Adrenal gland (tissue), 12 donors: ENCODE measurements around the gene AREL1. TPM values are rescaled to one million over a fixed set of nuclear protein-coding genes. Genes with fewer than 3 reads are reported as not detected.

ENCODE experiments used
- DNase-seq, 7 donors: peaks; one replicate each; pipeline ENCODE4 v3.0.0-alpha.2; 2019 to 2020
- H3K27ac ChIP-seq, 5 donors: fragments of 200-600 bp; sonication (generic) in 4 of 5; 1 replicate in 3 of 5; 2 replicates in 2 of 5; pipeline versions ENCODE4 v1.5.1 to v1.8.0; 2016 to 2020; ENCODE audit warnings: mild to moderate bottlenecking in 1 of 5
- H3K27me3 ChIP-seq: fragments of 200-600 bp; 2 replicates; pipeline ENCODE4 v1.8.0; 2021
- H3K36me3 ChIP-seq, 2 donors: fragments of 200-600 bp; replicated peaks in 1 of 2; 1 replicate in 1 of 2; 2 replicates in 1 of 2; pipeline versions ENCODE4 v1.5.1 to v1.8.0; 2018 to 2022
- H3K4me1 ChIP-seq, 2 donors: fragments of 200-600 bp; replicated peaks in 1 of 2; 1 replicate in 1 of 2; 2 replicates in 1 of 2; pipeline versions ENCODE4 v1.5.1 to v1.8.0; 2018 to 2021
- H3K4me3 ChIP-seq, 4 donors: fragments of 200-600 bp; sonication (generic) in 3 of 4; one replicate each; pipeline ENCODE4 v1.5.1; 2016 to 2018
- H3K9me3 ChIP-seq, 3 donors: fragments of 200-600 bp; sonication (generic) in 1 of 3; replicated peaks in 1 of 3; 1 replicate in 2 of 3; 2 replicates in 1 of 3; pipeline versions ENCODE4 v1.5.1 to v1.8.0; 2016 to 2021
- CTCF ChIP-seq, 6 experiments: fragments of 450-650 bp in 4 of 6; fragments of 200-600 bp in 2 of 6; sonication (generic) in 1 of 6; IDR thresholded peaks; 1 replicate in 5 of 6; 2 replicates in 1 of 6; pipeline versions ENCODE4 v1.5.1 to v1.8.0; 2016 to 2021; ENCODE audit warnings: antibody characterized with exemption in 6 of 6, mild to moderate bottlenecking in 2 of 6, moderate library complexity in 1 of 6
- POLR2A ChIP-seq, 2 donors: fragments of 450-650 bp; IDR thresholded peaks; one replicate each; pipeline ENCODE4 v1.6.1; 2017; ENCODE audit warnings: antibody characterized with exemption in 2 of 2, mild to moderate bottlenecking in 2 of 2, moderate library complexity in 1 of 2
- WGBS, 4 donors: extraction: QIAGEN DNeasy Blood & Tissue Kit in 2 of 4; methylation state at CpG; one replicate each; pipeline versions ENCODE4 v1.1.5 to v1.1.7; 2013 to 2017; 5-methylcytosine and 5-hydroxymethylcytosine counted together
- intact Hi-C, 2 donors: fragments of 100-400 bp; cut with DNase I; formaldehyde crosslinking; loops; one replicate each; pipeline versions ENCODE4 v1.14.1 to v1.15.0; 2022 to 2023
- polyA plus RNA-seq, 3 donors: library from polyadenylated mRNA; stranded (reverse); fragments of 200-250 nt in 2 of 3; fragments of 350-450 nt in 1 of 3; fragmentation: Illumina TruSeq in 1 of 3; extraction: RNeasy Lipid Tissue Mini Kit (QIAGEN cat#74804) in 1 of 3; gene quantifications; one replicate each; pipeline ENCODE4 v1.2.3, GENCODE V29; 2013 to 2014
- total RNA-seq, 9 donors: library from RNA; depleted of rRNA in 4 of 9; stranded (reverse); fragments of >200 nt in 4 of 9; fragments of 120-200 nt in 1 of 9; fragmentation: NEBNext Ultra II Directional in 1 of 9; extraction: Animal tissue kit (Norgen Biotek cat#: 25700) in 1 of 9; gene quantifications; one replicate each; pipeline versions ENCODE4 v1.1.0 to v1.2.4, GENCODE V29; 2013 to 2023
- donor health status: healthy with polysubstance abuse.
- donor health status: Bipolar disorder and iron deficiency.
- donor health status: DM: yes; HTN: yes; CAD: no.
- donor health status: DM: no; HTN: no; CAD: no.
- donor health status: DM: no; HTN: no; CAD: no.
- donor health status: DM: yes; HTN: yes; CAD: no.

AREL1 gene
- total and polyA plus RNA-seq, 12 donors, result 13.0 to 36.7 (median 29.8) TPM

- no peak for DNase-seq
- TF ChIP-seq CTCF (IDR thresholded peaks at IDR 0.05) (no peak), POLR2A (IDR thresholded peaks at IDR 0.05) (no peak)
- intact Hi-C loops, result no loop called here
- no peaks in the 10 kb centered on the region for H3K9me3 ChIP-seq
- H3K4me3 ChIP-seq, result no peak overlapping the region
- no peak overlapping the region for H3K27ac ChIP-seq
- peaks cover 0 to 6% of the 10 kb centered on the region in 2 donors for H3K4me1 ChIP-seq
- 88 to 94% (median 91%) methylated on average over 10 of the region's 10 CpGs for WGBS, 4 donors
- H3K27me3 ChIP-seq, result no peaks in the 10 kb centered on the region
- peaks cover 0 to 25% of the 10 kb centered on the region in 2 donors for H3K36me3 ChIP-seq
Measured at GRCh38 chr14:74682169-74682952, 30.5 kb downstream of the AREL1 start.

- Histone ChIP-seq H3K4me1 (no peaks in the 10 kb centered on the region), H3K36me3 (peaks cover 0 to 56% of the 10 kb centered on the region in 2 donors), H3K27ac (no peak overlapping the region), H3K4me3 (no peak overlapping the region), H3K9me3 (no peaks in the 10 kb centered on the region), H3K27me3 (no peaks in the 10 kb centered on the region)
- intact Hi-C loops, result no loop called here
- TF ChIP-seq CTCF (IDR thresholded peaks at IDR 0.05) (no peak), POLR2A (IDR thresholded peaks at IDR 0.05) (no peak)
- DNase-seq, result no peak
Measured at GRCh38 chr14:74675219-74675618, 37.7 kb downstream of the AREL1 start.

- 82 to 89% (median 88%) methylated on average over 4 of the region's 4 CpGs for whole genome bisulfite sequencing, 4 donors
- no peak overlapping the region for H3K4me3 ChIP-seq
- intact Hi-C loops, result no loop called here
- peaks cover 0 to 71% of the 10 kb centered on the region in 2 donors for H3K36me3 ChIP-seq
- no peak for TF ChIP-seq POLR2A (IDR thresholded peaks at IDR 0.05)
- TF ChIP-seq CTCF (IDR thresholded peaks at IDR 0.05), result no peak
- H3K27ac ChIP-seq, result no peak overlapping the region
- no peaks in the 10 kb centered on the region for H3K4me1 ChIP-seq
- no peak for DNase-seq
- H3K9me3 ChIP-seq, result no peaks in the 10 kb centered on the region
- no peaks in the 10 kb centered on the region for H3K27me3 ChIP-seq
Measured at GRCh38 chr14:74673768-74674167, 39.1 kb downstream of the AREL1 start.

GRCh38 chr14:74671789-74672188 lies 41.1 kb downstream of the AREL1 start:
- Histone ChIP-seq H3K4me3 (no peak overlapping the region), H3K4me1 (no peaks in the 10 kb centered on the region), H3K27ac (no peak overlapping the region), H3K27me3 (no peaks in the 10 kb centered on the region), H3K36me3 (peaks cover 0 to 80% of the 10 kb centered on the region in 2 donors), H3K9me3 (no peaks in the 10 kb centered on the region)
- WGBS, 4 donors, result 69 to 83% (median 75%) methylated on average over 4 of the region's 4 CpGs
- no peak for TF ChIP-seq POLR2A (IDR thresholded peaks at IDR 0.05)
- TF ChIP-seq CTCF (IDR thresholded peaks at IDR 0.05), result no peak
- intact Hi-C loops, result no loop called here
- no peak for DNase-seq
